GM10248 (cell line): ENCODE data around the gene PLCL2.

Source experiments
- CTCF ChIA-PET: fragments of 300-600 bp; sonication (Branson Sonifier 250); formaldehyde crosslinking; extraction: SDS; loops from one replicate; lab custom pipeline; 2021; ENCODE audit warnings: antibody characterized with exemption; lab: Yijun Ruan, JAX
- POLR2A ChIA-PET: fragments of 350-650 bp; sonication (Branson Sonifier 250); formaldehyde crosslinking; extraction: SDS; loops from one replicate; lab custom pipeline; 2020; ENCODE audit warnings: antibody characterized with exemption; lab: Yijun Ruan, JAX
- DNase-seq: peaks from one replicate; pipeline ENCODE4 v3.0.0; 2012; ENCODE audit errors: extremely low spot score
- TF ChIP-seq, protein P1 (sequence below): IDR thresholded peaks from 2 replicates; pipeline ENCODE4 v1.5.1; 2012; ENCODE audit warnings: mild to moderate bottlenecking, low read depth; ENCODE audit errors: extremely low read depth, missing control alignments, control extremely low read depth

Gene PLCL2

DNA sequence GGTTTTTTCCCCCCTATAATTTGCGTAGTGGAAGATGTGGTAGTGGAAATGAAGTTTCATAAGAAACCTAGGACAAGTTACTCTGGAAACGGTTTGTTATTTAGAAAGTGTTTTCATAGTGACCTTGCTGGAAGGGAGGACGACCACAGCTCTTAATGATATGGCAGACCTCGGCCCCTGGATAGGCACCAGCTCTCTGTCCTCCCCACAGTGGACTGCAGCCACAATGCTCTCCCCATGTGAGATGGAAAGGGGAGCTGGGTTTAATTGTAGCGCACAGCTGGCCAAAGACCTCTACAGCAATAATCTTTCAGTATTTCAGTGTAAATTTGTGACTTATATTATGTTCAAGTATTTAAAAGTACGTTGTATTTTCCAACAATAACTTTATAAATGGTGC is 151.2 kb downstream of the PLCL2 start:
- ChIA-PET CTCF (interaction anchor here (1.0 to 1.2 kb wide), 2 partner anchors 11 to 13 kb away, joined by 3 read pairs; no protein-coding TSS in a partner anchor), POLR2A (no interaction called here)
- DNase-seq = no peak
- TF ChIP-seq, protein P1, sequence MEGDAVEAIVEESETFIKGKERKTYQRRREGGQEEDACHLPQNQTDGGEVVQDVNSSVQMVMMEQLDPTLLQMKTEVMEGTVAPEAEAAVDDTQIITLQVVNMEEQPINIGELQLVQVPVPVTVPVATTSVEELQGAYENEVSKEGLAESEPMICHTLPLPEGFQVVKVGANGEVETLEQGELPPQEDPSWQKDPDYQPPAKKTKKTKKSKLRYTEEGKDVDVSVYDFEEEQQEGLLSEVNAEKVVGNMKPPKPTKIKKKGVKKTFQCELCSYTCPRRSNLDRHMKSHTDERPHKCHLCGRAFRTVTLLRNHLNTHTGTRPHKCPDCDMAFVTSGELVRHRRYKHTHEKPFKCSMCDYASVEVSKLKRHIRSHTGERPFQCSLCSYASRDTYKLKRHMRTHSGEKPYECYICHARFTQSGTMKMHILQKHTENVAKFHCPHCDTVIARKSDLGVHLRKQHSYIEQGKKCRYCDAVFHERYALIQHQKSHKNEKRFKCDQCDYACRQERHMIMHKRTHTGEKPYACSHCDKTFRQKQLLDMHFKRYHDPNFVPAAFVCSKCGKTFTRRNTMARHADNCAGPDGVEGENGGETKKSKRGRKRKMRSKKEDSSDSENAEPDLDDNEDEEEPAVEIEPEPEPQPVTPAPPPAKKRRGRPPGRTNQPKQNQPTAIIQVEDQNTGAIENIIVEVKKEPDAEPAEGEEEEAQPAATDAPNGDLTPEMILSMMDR = no peak

- ChIA-PET POLR2A (no interaction called here), CTCF (interaction anchor here (1.5 kb wide), 1 partner anchor 10 kb away, joined by 5 read pairs; no protein-coding TSS in a partner anchor)
- DNase-seq = no peak
- TF ChIP-seq, protein P1 = no peak
These were observed 153.4 kb downstream of the PLCL2 start for GRCh38 chr3:17038141-17038540.

DNA sequence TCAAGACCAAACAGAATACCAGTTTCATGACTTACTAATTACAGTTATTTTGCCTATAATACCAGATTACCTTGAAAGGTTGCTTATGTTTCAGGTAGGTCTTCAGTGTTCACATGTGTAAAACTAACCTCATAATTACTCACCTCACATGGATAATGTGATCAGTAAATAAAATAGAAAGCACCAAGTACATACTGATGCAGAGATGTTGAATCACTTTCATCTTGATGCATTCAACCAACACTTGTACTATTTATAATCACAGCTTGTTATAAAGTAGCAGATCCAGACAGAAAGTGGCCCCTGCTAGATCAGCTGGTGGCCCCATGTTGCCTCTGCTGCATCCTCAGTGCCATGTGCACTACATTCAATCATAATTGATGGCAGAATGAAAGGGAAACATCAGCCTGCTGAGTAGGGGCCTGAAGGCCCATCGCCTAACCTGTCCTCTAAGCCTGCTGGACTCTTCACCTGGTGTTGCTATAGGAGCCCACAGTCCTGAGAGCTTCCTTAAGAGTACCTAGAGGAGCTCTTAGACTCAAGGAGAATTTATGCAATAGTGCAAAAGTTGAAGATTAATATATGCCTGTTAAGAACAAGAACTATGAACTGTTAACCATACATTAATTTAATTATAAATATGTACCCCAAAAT is 154.3 kb downstream of the PLCL2 start:
- DNase-seq = no peak
- ChIA-PET CTCF (interaction anchor here (1.2 to 4.4 kb wide), 3 partner anchors 10 to 210 kb away, joined by 3 to 48 read pairs (median 4); no protein-coding TSS in a partner anchor), POLR2A (no interaction called here)
- TF ChIP-seq, protein P1 = no peak

DNA sequence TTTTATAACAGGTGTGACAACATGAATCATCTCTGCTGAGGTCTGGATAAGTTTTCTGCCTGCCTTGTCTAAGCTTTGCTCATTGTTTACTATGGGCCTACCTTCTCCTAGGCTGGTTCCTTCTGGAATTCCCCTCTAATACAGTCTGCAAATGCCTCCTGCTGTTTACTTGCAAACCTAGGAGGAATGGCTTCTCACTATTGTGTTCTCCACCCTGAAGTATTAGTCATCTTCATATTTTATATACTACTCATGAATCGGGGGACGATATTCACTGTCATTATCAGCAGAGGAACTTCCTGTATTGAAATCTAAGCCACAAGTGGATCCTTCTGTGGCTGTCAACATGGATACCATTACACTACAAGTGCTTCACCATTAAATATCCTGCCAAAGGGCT is 154.8 kb downstream of the PLCL2 start:
- no peak for DNase-seq
- TF ChIP-seq, protein P1 = no peak
- POLR2A ChIA-PET = no interaction called here
- CTCF ChIA-PET = interaction anchor here (1.2 to 4.4 kb wide), 8 partner anchors 11 to 438 kb away, joined by 3 to 48 read pairs (median 4); no protein-coding TSS in a partner anchor

- no peak for DNase-seq
- TF ChIP-seq, protein P1 = no peak
- ChIA-PET CTCF (interaction anchor here (1.3 to 4.4 kb wide), 7 partner anchors 10 to 439 kb away, joined by 3 to 48 read pairs (median 4); no protein-coding TSS in a partner anchor), POLR2A (no interaction called here)
These were observed 155.7 kb downstream of the PLCL2 start for GRCh38 chr3:17040322-17040989.

GRCh38 chr3:17040990-17041377 is 156.2 kb downstream of the PLCL2 start:
- CTCF ChIA-PET = interaction anchor here (1.3 to 4.4 kb wide), 7 partner anchors 9 to 440 kb away, joined by 3 to 48 read pairs (median 4); no protein-coding TSS in a partner anchor
- TF ChIP-seq, protein P1 = no peak
- DNase-seq = no peak
- POLR2A ChIA-PET = no interaction called here
